HG02885 (cell line): ENCODE data around the gene PF4V1.

Source experiments
- ATAC-seq: cut with Tn5 transposase; IDR thresholded peaks from one replicate; pipeline ENCODE4 v1.9.1; 2021; ENCODE audit warnings: mild to moderate bottlenecking; ENCODE audit not compliant: unreplicated experiment, poor library complexity

PF4V1 gene, protein sequence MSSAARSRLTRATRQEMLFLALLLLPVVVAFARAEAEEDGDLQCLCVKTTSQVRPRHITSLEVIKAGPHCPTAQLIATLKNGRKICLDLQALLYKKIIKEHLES

GRCh38 chr4:73853246-73853704 is at the start of gene PF4V1:
Gene PF4V1 (plus strand): TSS chr4:73853296. CDS start chr4:73853363, 67 bp downstream.
- no peak for ATAC-seq

GRCh38 chr4:73810191-73810590 is 42.9 kb upstream of the PF4V1 start:
- ATAC-seq, result no peak

GRCh38 chr4:73811841-73812240 is 41.3 kb upstream of the PF4V1 start:
- no peak for ATAC-seq

DNA sequence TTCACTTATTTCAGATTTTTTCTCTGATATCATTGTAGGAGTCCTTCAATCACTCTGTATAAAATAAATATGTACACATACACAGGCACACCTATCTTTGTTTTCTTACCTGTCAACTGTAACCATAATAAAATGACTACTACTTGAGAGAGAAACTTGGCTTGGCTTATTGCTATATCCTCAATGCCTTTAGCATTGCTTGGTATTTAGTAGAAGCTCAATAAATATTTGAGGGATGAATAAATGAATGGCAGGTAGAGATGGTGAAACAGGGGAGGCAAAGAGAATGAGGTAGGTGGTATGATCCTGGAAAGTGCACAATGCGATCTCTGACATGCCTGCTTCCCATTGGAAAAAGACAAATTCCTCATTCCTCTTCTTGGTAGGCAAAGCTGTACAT is 38.4 kb upstream of the PF4V1 start:
- ATAC-seq, result no peak

DNA sequence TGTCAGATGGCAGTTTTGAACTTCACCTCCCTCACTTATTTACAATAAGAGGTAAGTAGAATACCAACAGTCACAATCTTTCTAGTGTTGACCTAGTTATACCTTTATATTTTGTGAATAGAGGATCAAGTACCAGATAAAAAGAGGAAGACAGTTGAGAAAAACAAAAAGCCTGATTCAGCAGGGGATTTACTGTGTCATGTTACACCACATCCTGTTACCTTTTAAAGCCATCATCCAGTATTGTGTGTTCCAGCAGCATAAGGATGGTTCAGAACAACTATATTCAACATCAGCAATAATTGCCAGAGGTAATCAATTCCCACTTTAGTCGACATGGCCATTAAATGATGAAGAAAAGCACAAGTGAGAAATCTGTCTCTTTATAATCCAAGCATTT is 38.0 kb upstream of the PF4V1 start:
- ATAC-seq, result no peak

- ATAC-seq, result no peak
Observed at GRCh38 chr4:73816814-73817213, 36.3 kb upstream of the PF4V1 start.

DNA sequence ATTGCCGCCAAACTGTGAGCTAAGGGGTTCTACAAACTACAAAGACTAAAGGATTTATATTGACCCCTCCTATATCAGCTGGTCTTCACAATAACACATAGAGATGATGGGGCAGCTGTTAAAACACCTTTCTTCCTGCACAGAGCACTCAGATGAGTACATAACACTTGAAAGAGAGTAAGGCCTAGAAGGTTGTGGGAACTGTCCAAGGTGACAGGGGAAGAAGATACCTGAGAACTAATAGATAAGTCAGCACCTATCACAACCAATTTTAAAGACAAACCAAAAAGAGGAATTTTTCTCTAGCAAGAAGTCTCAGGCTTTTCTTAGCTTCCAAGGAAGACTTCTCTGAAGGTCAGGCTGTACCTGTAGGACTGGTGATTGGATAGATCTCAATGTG is 35.8 kb upstream of the PF4V1 start:
- ATAC-seq, result no peak

DNA sequence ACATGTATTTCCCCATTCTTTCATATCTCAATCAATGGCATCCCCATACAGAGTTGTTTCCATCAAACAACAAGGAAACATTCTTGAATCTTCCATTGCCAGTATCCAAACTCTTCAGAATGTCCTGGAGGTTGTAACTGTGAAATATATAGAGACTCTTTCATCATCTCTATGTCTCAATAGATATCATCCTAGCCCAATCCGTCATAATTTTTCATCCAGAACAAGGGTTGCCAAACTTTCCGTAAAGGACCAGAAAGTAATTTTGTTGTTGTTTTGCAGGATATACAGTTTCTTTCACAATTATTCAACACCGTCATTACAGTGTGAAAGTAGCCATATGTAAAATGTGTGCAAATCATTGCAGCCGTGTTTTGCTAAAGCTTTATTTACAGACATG is 31.8 kb upstream of the PF4V1 start:
- no peak for ATAC-seq

DNA sequence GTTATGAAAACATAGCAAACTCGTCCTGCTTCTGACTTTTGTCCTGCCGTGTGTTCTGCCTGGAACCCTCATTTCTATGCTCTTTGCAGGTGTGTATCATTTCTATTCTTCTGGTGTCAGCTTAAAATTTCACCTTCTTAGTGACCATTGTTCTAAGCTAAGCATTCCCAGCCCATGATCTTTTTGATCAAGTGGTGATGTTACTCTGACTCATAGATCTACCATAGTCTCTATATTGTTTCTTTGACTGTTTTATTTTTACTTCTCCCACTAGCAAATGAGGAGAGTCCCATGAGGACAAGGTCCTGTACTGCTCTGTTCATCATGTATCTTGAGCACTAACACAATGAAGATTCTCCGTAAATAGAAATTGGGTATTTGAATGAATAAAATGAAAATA is 30.7 kb upstream of the PF4V1 start:
- ATAC-seq, result no peak

DNA sequence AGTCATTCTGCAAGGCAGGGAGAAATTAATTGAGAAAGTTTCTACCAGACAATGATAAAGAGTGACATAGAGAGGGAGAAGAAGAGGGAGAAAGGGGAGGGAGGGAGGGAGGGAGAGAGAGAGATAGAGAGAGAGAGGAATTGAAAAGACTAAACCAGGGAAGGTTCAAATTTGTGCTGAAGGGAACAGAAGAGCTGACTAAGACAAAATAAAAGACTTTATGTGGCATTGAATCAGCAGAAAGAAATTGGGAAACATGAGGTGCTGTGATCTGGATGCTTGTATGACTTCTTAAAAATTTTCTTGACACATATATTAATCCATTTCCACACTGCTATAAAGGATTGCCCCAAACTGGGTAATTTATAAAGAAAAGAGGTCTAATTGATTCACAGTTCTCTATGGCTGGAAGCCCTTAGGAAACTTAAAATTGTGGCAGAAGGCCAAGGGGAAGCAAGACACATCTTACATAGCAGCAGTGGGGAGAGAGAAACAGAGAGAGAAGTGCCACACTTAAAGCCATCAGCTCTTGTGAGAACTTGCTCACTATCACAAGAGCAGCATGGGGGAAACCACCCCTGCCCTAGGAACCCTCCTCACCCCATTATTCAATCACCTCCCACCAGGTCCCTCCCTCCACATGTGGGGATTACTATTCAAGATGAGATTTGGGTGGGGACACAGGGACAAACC is 30.1 kb upstream of the PF4V1 start:
- ATAC-seq, result no peak

GRCh38 chr4:73823760-73824159 is 29.3 kb upstream of the PF4V1 start:
- ATAC-seq, result no peak

- no peak for ATAC-seq
Observed at GRCh38 chr4:73828956-73829355, 24.1 kb upstream of the PF4V1 start.

DNA sequence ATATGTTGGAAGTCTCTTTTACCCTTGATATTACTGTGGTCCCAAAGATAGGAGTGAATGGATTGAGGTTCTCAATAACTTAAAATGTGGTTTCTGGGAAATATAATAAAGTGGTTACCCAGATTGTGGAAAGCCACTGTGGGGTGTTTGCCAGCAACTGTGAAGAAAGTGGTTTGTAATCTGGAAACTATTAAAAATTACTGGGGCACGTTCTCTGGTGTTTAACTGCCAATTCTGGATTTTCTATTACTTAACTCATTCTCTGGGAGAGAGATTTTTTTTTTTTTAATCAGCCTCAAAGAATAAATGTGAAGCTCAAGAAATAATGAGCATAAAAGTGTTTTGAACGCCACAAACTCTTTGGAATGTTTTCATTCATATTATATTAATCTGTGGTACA is 21.5 kb upstream of the PF4V1 start:
- no peak for ATAC-seq

GRCh38 chr4:73832651-73833237 is 20.4 kb upstream of the PF4V1 start:
- ATAC-seq, result no peak

DNA sequence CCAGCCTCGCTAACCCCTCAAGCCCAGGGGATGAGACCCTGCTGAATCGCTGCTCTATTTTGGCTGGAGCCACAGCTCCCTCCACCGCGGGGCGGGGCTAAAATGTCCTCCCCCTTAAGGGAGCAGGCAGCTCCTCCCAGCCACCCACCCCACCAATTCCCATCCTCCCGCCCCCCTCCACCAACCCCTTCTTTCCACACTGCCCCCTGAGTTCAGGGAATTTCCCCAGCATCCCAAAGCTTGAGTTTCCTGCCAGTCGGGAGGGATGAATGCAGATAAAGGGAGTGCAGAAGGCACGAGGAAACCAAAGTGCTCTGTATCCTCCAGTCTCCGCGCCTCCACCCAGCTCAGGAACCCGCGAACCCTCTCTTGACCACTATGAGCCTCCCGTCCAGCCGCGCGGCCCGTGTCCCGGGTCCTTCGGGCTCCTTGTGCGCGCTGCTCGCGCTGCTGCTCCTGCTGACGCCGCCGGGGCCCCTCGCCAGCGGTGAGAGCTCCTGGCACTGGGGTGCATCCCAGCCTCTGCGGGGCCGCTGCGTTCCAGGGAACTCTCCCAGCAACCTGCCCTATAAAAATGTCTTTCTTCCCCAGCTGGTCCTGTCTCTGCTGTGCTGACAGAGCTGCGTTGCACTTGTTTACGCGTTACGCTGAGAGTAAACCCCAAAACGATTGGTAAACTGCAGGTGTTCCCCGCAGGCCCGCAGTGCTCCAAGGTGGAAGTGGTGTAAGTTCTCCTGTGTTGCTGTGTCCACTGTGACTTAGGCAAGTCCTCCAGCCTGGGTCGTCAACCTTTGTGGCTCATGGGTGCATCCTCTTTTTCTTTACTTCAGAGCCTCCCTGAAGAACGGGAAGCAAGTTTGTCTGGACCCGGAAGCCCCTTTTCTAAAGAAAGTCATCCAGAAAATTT is 16.5 kb upstream of the PF4V1 start, which contains the start of gene CXCL6:
Gene CXCL6 (plus strand): TSS at position 306 of the 907 bp plus-strand sequence. CDS start 73 bp downstream, at position 379.
- no peak for ATAC-seq

DNA sequence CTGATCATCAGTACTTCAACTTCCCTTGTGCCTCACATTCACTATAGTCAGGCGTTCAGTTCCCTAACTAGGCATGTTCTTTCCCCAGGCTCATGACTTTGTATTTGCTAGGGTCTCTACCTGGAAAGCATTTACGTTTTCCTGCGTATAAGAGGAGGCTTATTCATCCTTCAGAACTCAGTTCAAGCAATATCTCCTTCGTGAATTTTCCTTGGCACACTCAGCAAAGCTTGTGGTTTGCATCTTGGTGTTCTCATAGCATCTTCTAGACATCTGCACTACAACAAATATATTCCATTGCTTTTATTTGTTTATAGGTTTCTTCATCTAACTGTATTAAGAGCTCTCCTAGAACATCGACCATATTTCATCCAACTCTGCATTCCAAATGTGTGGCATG is 14.0 kb upstream of the PF4V1 start:
- no peak for ATAC-seq

DNA sequence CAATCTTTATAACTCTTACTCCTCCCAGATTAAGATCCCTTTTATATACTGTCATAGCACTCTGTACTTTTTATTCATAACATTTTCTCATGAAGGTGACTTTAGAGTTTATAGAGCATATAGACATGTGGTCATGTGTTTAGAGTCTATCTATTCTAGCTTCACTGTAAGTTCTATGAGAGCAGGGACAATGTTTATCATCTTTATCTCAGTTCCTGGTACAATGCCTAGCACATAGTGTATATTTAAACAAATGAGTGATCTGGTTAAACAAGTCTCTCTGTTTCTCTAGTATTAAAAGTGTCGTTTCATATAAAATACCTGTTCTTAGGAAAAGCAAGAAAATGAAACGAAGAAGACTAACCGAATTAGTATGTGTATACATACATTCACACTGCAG is 13.4 kb upstream of the PF4V1 start:
- ATAC-seq, result no peak

GRCh38 chr4:73841243-73841925 is 11.7 kb upstream of the PF4V1 start:
- no peak for ATAC-seq

GRCh38 chr4:73842696-73843095 is 10.4 kb upstream of the PF4V1 start:
- no peak for ATAC-seq

- no peak for ATAC-seq
Observed at GRCh38 chr4:73843369-73843768, 9.7 kb upstream of the PF4V1 start.
